Measurements from ENCODE around the gene CFAP107. TPM values are rescaled to one million over a fixed set of nuclear protein-coding genes. Genes with fewer than 3 reads are reported as not detected.

The CFAP107 gene
- total and polyA plus RNA-seq, 7 donors, result under 0.01 TPM; not detected in 6

GRCh38 chr1:12706061-12706460 is 39.9 kb upstream of the CFAP107 start:
- intact Hi-C loops (cut with DNase I), result no loop called here
- Histone ChIP-seq H3K36me3 (no peaks in the 10 kb centered on the region), H3K27ac (no peak overlapping the region), H3K4me1 (no peaks in the 10 kb centered on the region), H3K9me3 (peaks cover 0 to 14% (median 5%) of the 10 kb centered on the region in 4 donors), H3K27me3 (no peaks in the 10 kb centered on the region), H3K4me3 (no peak overlapping the region)
- TF ChIP-seq CTCF (IDR thresholded peaks at IDR 0.05) (no peak), POLR2AphosphoS5 (IDR thresholded peaks at IDR 0.05) (no peak), EP300 (IDR thresholded peaks at IDR 0.05) (no peak)
- 90 to 91% methylated on average over 3 of the region's 3 CpGs for WGBS, 2 donors
- DNase-seq, result no peak

GRCh38 chr1:12708396-12709090 is 37.5 kb upstream of the CFAP107 start:
- Histone ChIP-seq H3K9me3 (peaks cover 0 to 8% (median 4%) of the 10 kb centered on the region in 4 donors), H3K27me3 (no peaks in the 10 kb centered on the region), H3K4me1 (no peaks in the 10 kb centered on the region), H3K27ac (no peak overlapping the region), H3K4me3 (no peak overlapping the region), H3K36me3 (no peaks in the 10 kb centered on the region)
- TF ChIP-seq CTCF (IDR thresholded peaks at IDR 0.05), result no peak
- no peak for TF ChIP-seq EP300 (IDR thresholded peaks at IDR 0.05)
- no peak for TF ChIP-seq POLR2AphosphoS5 (IDR thresholded peaks at IDR 0.05)
- TF ChIP-seq POLR2A (IDR thresholded peaks at IDR 0.05), result no peak
- DNase-seq, result no peak
- intact Hi-C loops (cut with DNase I), result no loop called here
- WGBS, 2 donors, result 28 to 61% methylated on average over 4 of the region's 4 CpGs

- Histone ChIP-seq H3K27me3 (no peaks in the 10 kb centered on the region), H3K27ac (no peak overlapping the region), H3K4me1 (no peaks in the 10 kb centered on the region), H3K36me3 (no peaks in the 10 kb centered on the region), H3K9me3 (peaks cover 0 to 2% (median under 1%) of the 10 kb centered on the region in 4 donors), H3K4me3 (no peak overlapping the region)
- no peak for DNase-seq
- no peak for TF ChIP-seq POLR2A (IDR thresholded peaks at IDR 0.05)
- TF ChIP-seq CTCF (IDR thresholded peaks at IDR 0.05), result no peak
- TF ChIP-seq EP300 (IDR thresholded peaks at IDR 0.05), result no peak
- TF ChIP-seq POLR2AphosphoS5 (IDR thresholded peaks at IDR 0.05), result no peak
- 8 to 19% methylated on average over 1 of the region's 1 CpG for WGBS, 2 donors
- intact Hi-C loops (cut with DNase I), result no loop called here
These were observed 36.9 kb upstream of the CFAP107 start for GRCh38 chr1:12709091-12709491.

GRCh38 chr1:12709696-12710095 is 36.3 kb upstream of the CFAP107 start:
- no peak overlapping the region for H3K4me3 ChIP-seq
- no peak for DNase-seq
- no peak for TF ChIP-seq CTCF (IDR thresholded peaks at IDR 0.05)
- TF ChIP-seq POLR2AphosphoS5 (IDR thresholded peaks at IDR 0.05), result no peak
- no peak for TF ChIP-seq EP300 (IDR thresholded peaks at IDR 0.05)
- TF ChIP-seq POLR2A (IDR thresholded peaks at IDR 0.05), result no peak
- intact Hi-C loops (cut with DNase I), result no loop called here
- no peaks in the 10 kb centered on the region for H3K9me3 ChIP-seq
- no peak overlapping the region for H3K27ac ChIP-seq
- H3K4me1 ChIP-seq, result no peaks in the 10 kb centered on the region
- H3K27me3 ChIP-seq, result no peaks in the 10 kb centered on the region
- WGBS, 2 donors, result 86% methylated on average over 3 of the region's 3 CpGs
- no peaks in the 10 kb centered on the region for H3K36me3 ChIP-seq

GRCh38 chr1:12711536-12711935 is 34.5 kb upstream of the CFAP107 start:
- H3K27ac ChIP-seq, result no peak overlapping the region
- H3K4me3 ChIP-seq, result no peak overlapping the region
- TF ChIP-seq POLR2A (IDR thresholded peaks at IDR 0.05), result no peak
- TF ChIP-seq EP300 (IDR thresholded peaks at IDR 0.05), result no peak
- no peak for TF ChIP-seq POLR2AphosphoS5 (IDR thresholded peaks at IDR 0.05)
- TF ChIP-seq CTCF (IDR thresholded peaks at IDR 0.05), result no peak
- H3K27me3 ChIP-seq, result no peaks in the 10 kb centered on the region
- no peaks in the 10 kb centered on the region for H3K36me3 ChIP-seq
- intact Hi-C loops (cut with DNase I), result no loop called here
- no peaks in the 10 kb centered on the region for H3K9me3 ChIP-seq
- 73 to 90% methylated on average over 3 of the region's 3 CpGs for WGBS, 2 donors
- H3K4me1 ChIP-seq, result no peaks in the 10 kb centered on the region
- DNase-seq, result no peak
